GM19351 (cell line): ENCODE data around the gene EML4.
"Not testable (repeated sequence)": the region's sequence is repeated elsewhere in the genome, so short reads cannot be mapped to it uniquely, and the experiment has no call there.

ENCODE experiments used
- ATAC-seq: cut with Tn5 transposase; IDR thresholded peaks from one replicate; pipeline ENCODE4 v1.9.1; 2021; ENCODE audit warnings: mild to moderate bottlenecking, moderate library complexity; ENCODE audit not compliant: unreplicated experiment

EML4 gene

GRCh38 chr2:42372474-42373200, 203.5 kb downstream of the EML4 start:
- ATAC-seq = no peak

GRCh38 chr2:42376758-42377157, 207.6 kb downstream of the EML4 start:
- ATAC-seq = peak; percentile 76

- ATAC-seq = no peak
Measured at GRCh38 chr2:42378415-42378814, 209.3 kb downstream of the EML4 start.

GRCh38 chr2:42380026-42380425, 210.9 kb downstream of the EML4 start:
- ATAC-seq = not testable (repeated sequence)

- no peak for ATAC-seq
Measured at GRCh38 chr2:42382144-42382543, 213.0 kb downstream of the EML4 start.
